ENCODE data around the gene SLBP.

The SLBP gene

GRCh38 chr4:1717129-1718094, 5.3 kb upstream of the SLBP start:
- peaks cover 13 to 73% (median 64%) of the 10 kb centered on the region in 4 experiments for H3K4me1 ChIP-seq (ENCODE audit: control extremely low read depth in 1 of 4, control insufficient read depth in 4 of 4, insufficient read depth in 4 of 4, low read length in 3 of 4)
- no peak overlapping the region for H3K4me3 ChIP-seq (ENCODE audit: control insufficient read depth in 1 of 7, extremely low read depth in 1 of 7, insufficient read depth in 4 of 7, low read depth in 2 of 7, low read length in 6 of 7)
- peak overlapping the region in 1 of 2 experiments; percentile 97 for H3K27ac ChIP-seq (ENCODE audit: insufficient read depth in 1 of 2, low read depth in 1 of 2, low read length in 2 of 2, poor library complexity in 1 of 2, severe bottlenecking in 2 of 2)
- ChIA-PET POLR2A (no interaction called here), CTCF (interaction anchor here (18.1 kb wide), 1 partner anchor 16 kb away, joined by 705 read pairs; the partner anchor contains the start of gene SLBP)
- no peaks in the 10 kb centered on the region for H3K9me3 ChIP-seq (ENCODE audit: control extremely low read depth in 1 of 5, control insufficient read depth in 4 of 5, insufficient read depth in 2 of 5, low read depth in 1 of 5, low read length in 4 of 5)
- H3K27me3 ChIP-seq (replicated peaks in 2 of 5; ENCODE audit: control insufficient read depth in 4 of 5, insufficient read depth in 5 of 5, low read length in 4 of 5), result no peaks in the 10 kb centered on the region
- peaks cover 0 to 40% (median 17%) of the 10 kb centered on the region in 4 experiments for H3K36me3 ChIP-seq (ENCODE audit: control insufficient read depth in 4 of 4, insufficient read depth in 4 of 4, low read length in 3 of 4)
- 99% methylated on average over 30 of the region's 32 CpGs for WGBS (ENCODE audit: insufficient coverage)
- no peak for DNase-seq

- peak overlapping the region in 1 of 7 experiments; percentile 91 for H3K4me3 ChIP-seq (ENCODE audit: control insufficient read depth in 1 of 7, extremely low read depth in 1 of 7, insufficient read depth in 4 of 7, low read depth in 2 of 7, low read length in 6 of 7)
- peaks cover 10 to 69% (median 59%) of the 10 kb centered on the region in 4 experiments for H3K4me1 ChIP-seq (ENCODE audit: control extremely low read depth in 1 of 4, control insufficient read depth in 4 of 4, insufficient read depth in 4 of 4, low read length in 3 of 4)
- H3K9me3 ChIP-seq (ENCODE audit: control extremely low read depth in 1 of 5, control insufficient read depth in 4 of 5, insufficient read depth in 2 of 5, low read depth in 1 of 5, low read length in 4 of 5), result no peaks in the 10 kb centered on the region
- DNase-seq, result no peak
- ChIA-PET POLR2A (interaction anchor here (0.6 to 1.0 kb wide), 2 partner anchors 8 to 10 kb away, joined by 3 to 5 read pairs; no protein-coding TSS in a partner anchor), CTCF (interaction anchor here (29.6 kb wide), 1 partner anchor 10 kb away, joined by 705 read pairs; the partner anchor contains the start of genes TACC3 and TMEM129)
- WGBS (ENCODE audit: insufficient coverage), result 89% methylated on average over 13 of the region's 15 CpGs
- no peaks in the 10 kb centered on the region for H3K27me3 ChIP-seq (replicated peaks in 2 of 5; ENCODE audit: control insufficient read depth in 4 of 5, insufficient read depth in 5 of 5, low read length in 4 of 5)
- peaks cover 0 to 40% (median 17%) of the 10 kb centered on the region in 4 experiments for H3K36me3 ChIP-seq (ENCODE audit: control insufficient read depth in 4 of 4, insufficient read depth in 4 of 4, low read length in 3 of 4)
- peak overlapping the region in 1 of 2 experiments; percentile 97 for H3K27ac ChIP-seq (ENCODE audit: insufficient read depth in 1 of 2, low read depth in 1 of 2, low read length in 2 of 2, poor library complexity in 1 of 2, severe bottlenecking in 2 of 2)
These were observed 4.2 kb upstream of the SLBP start for GRCh38 chr4:1716065-1716945.

GRCh38 chr4:1715002-1715758, 3.1 kb upstream of the SLBP start:
- Histone ChIP-seq H3K4me3 (ENCODE audit: control insufficient read depth in 1 of 7, extremely low read depth in 1 of 7, insufficient read depth in 4 of 7, low read depth in 2 of 7, low read length in 6 of 7) (peak overlapping the region in 5 of 7 experiments; percentile 24 to 91 (median 67)), H3K27ac (ENCODE audit: insufficient read depth in 1 of 2, low read depth in 1 of 2, low read length in 2 of 2, poor library complexity in 1 of 2, severe bottlenecking in 2 of 2) (peak overlapping the region; percentile 62 to 97), H3K36me3 (ENCODE audit: control insufficient read depth in 4 of 4, insufficient read depth in 4 of 4, low read length in 3 of 4) (peaks cover 0 to 43% (median 17%) of the 10 kb centered on the region in 4 experiments), H3K9me3 (ENCODE audit: control extremely low read depth in 1 of 5, control insufficient read depth in 4 of 5, insufficient read depth in 2 of 5, low read depth in 1 of 5, low read length in 4 of 5) (no peaks in the 10 kb centered on the region), H3K4me1 (ENCODE audit: control extremely low read depth in 1 of 4, control insufficient read depth in 4 of 4, insufficient read depth in 4 of 4, low read length in 3 of 4) (peaks cover 10 to 74% (median 66%) of the 10 kb centered on the region in 4 experiments), H3K27me3 (replicated peaks in 2 of 5; ENCODE audit: control insufficient read depth in 4 of 5, insufficient read depth in 5 of 5, low read length in 4 of 5) (no peaks in the 10 kb centered on the region)
- WGBS (ENCODE audit: insufficient coverage), result 43% methylated on average over 13 of the region's 16 CpGs
- ChIA-PET POLR2A (interaction anchor here (0.6 to 1.0 kb wide), 2 partner anchors 9 to 11 kb away, joined by 3 to 5 read pairs; no protein-coding TSS in a partner anchor), CTCF (interaction anchor here (29.6 kb wide), 1 partner anchor 11 kb away, joined by 705 read pairs; the partner anchor contains the start of genes TACC3 and TMEM129)
- peak; percentile 64 to 96 (median 93) for DNase-seq

DNA sequence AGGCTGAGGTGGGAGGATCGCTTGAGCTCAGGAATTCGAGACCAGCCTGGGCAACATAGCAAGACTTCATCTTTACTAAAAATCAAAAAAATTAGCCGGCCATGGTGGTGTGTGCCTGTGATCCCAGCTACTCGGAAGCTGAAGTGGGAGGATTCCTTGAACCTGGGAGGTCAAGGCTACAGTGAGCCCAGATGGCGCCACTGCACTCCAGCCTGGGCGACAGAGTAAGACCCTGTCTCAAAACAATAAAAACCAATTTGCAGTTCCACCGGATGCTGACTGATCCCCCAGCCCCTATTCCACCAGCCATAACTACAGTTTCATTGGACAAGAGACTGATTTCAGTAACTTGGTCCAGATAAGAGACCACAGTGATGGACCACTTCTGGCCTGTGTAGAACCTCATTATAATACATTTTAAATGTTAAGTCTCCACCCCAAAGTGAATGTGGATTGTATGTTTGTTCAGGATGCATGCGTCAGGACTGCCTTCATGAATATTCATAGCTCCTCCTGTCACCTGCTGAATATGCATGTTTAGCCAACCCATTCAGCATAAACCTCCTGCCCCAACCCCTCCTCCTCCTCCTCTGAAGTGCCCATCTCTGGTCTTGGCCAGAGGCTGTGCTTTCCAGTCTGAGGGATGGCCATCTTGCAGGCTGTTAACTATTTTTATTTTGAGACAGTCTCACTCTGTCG, 2.3 kb upstream of the SLBP start:
- ChIA-PET CTCF (interaction anchor here (7.1 to 29.6 kb wide), 2 partner anchors 12 to 22 kb away, joined by 88 to 705 read pairs; partner anchors contain the start of genes TACC3 and TMEM129), POLR2A (no interaction called here)
- Histone ChIP-seq H3K27ac (ENCODE audit: insufficient read depth in 1 of 2, low read depth in 1 of 2, low read length in 2 of 2, poor library complexity in 1 of 2, severe bottlenecking in 2 of 2) (peak overlapping the region; percentile 62 to 97), H3K9me3 (ENCODE audit: control extremely low read depth in 1 of 5, control insufficient read depth in 4 of 5, insufficient read depth in 2 of 5, low read depth in 1 of 5, low read length in 4 of 5) (no peaks in the 10 kb centered on the region), H3K36me3 (ENCODE audit: control insufficient read depth in 4 of 4, insufficient read depth in 4 of 4, low read length in 3 of 4) (peaks cover 0 to 49% (median 18%) of the 10 kb centered on the region in 4 experiments), H3K4me3 (ENCODE audit: control insufficient read depth in 1 of 7, extremely low read depth in 1 of 7, insufficient read depth in 4 of 7, low read depth in 2 of 7, low read length in 6 of 7) (peak overlapping the region in 4 of 7 experiments; percentile 46 to 91 (median 75)), H3K27me3 (replicated peaks in 2 of 5; ENCODE audit: control insufficient read depth in 4 of 5, insufficient read depth in 5 of 5, low read length in 4 of 5) (no peaks in the 10 kb centered on the region), H3K4me1 (ENCODE audit: control extremely low read depth in 1 of 4, control insufficient read depth in 4 of 4, insufficient read depth in 4 of 4, low read length in 3 of 4) (peaks cover 10 to 68% (median 61%) of the 10 kb centered on the region in 4 experiments)
- DNase-seq, result no peak
- 86% methylated on average over 5 of the region's 9 CpGs for WGBS (ENCODE audit: insufficient coverage)

GRCh38 chr4:1713003-1713851, 1.1 kb upstream of the SLBP start:
- POLR2A ChIA-PET, result interaction anchor here (0.9 to 2.1 kb wide), 5 partner anchors 8 to 22 kb away, joined by 3 to 22 read pairs (median 7); partner anchors contain the start of genes TACC3 and TMEM129
- H3K4me1 ChIP-seq (ENCODE audit: control extremely low read depth in 1 of 4, control insufficient read depth in 4 of 4, insufficient read depth in 4 of 4, low read length in 3 of 4), result peaks cover 10 to 62% (median 58%) of the 10 kb centered on the region in 4 experiments
- H3K9me3 ChIP-seq (ENCODE audit: control extremely low read depth in 1 of 5, control insufficient read depth in 4 of 5, insufficient read depth in 2 of 5, low read depth in 1 of 5, low read length in 4 of 5), result no peaks in the 10 kb centered on the region
- no peaks in the 10 kb centered on the region for H3K27me3 ChIP-seq (replicated peaks in 2 of 5; ENCODE audit: control insufficient read depth in 4 of 5, insufficient read depth in 5 of 5, low read length in 4 of 5)
- peaks cover 0 to 47% (median 19%) of the 10 kb centered on the region in 4 experiments for H3K36me3 ChIP-seq (ENCODE audit: control insufficient read depth in 4 of 4, insufficient read depth in 4 of 4, low read length in 3 of 4)
- WGBS (ENCODE audit: insufficient coverage), result 33% methylated on average over 35 of the region's 35 CpGs
- H3K27ac ChIP-seq (ENCODE audit: insufficient read depth in 1 of 2, low read depth in 1 of 2, low read length in 2 of 2, poor library complexity in 1 of 2, severe bottlenecking in 2 of 2), result peak overlapping the region; percentile 94 to 97
- DNase-seq, result no peak
- CTCF ChIA-PET, result interaction anchor here (7.1 to 29.6 kb wide), 2 partner anchors 13 to 21 kb away, joined by 88 to 705 read pairs; partner anchors contain the start of genes TACC3 and TMEM129
- H3K4me3 ChIP-seq (ENCODE audit: control insufficient read depth in 1 of 7, extremely low read depth in 1 of 7, insufficient read depth in 4 of 7, low read depth in 2 of 7, low read length in 6 of 7), result peak overlapping the region; percentile 79 to 98 (median 91)

Data from common myeloid progenitor, CD34-positive (primary cell).